GM18505 (cell line): ENCODE measurements around the gene RUNX2.

Experiments used
- ATAC-seq: cut with Tn5 transposase; IDR thresholded peaks from one replicate; pipeline ENCODE4 v1.9.1; 2021; ENCODE audit not compliant: unreplicated experiment
- POLR2A ChIP-seq: IDR thresholded peaks from 4 replicates; pipeline ENCODE4 v1.6.1; 2011; ENCODE audit warnings: borderline replicate concordance; ENCODE audit not compliant: insufficient read depth, insufficient read length; ENCODE audit errors: extremely low read depth

Gene RUNX2

DNA sequence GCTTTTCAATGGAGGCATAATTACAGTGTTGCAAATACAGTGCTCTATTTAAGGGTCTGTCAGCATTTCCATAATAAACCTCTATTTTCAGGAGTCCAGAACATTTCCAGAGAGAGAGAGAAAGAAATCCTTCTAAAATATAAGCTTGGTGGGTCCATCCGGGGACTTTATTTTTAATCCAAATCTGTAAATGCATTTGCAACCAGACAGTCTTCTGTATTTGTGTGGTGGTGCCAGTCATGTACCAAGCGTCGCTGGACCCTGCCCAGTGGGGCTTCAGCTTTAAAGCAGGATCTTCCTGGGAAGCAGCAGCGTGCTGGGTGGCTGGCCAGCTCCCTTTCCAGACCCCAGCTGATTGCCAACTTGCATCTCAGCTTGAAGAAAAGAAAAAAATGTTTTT is 306.1 kb downstream of the RUNX2 start:
- no peak for TF ChIP-seq POLR2A
- no peak for ATAC-seq

DNA sequence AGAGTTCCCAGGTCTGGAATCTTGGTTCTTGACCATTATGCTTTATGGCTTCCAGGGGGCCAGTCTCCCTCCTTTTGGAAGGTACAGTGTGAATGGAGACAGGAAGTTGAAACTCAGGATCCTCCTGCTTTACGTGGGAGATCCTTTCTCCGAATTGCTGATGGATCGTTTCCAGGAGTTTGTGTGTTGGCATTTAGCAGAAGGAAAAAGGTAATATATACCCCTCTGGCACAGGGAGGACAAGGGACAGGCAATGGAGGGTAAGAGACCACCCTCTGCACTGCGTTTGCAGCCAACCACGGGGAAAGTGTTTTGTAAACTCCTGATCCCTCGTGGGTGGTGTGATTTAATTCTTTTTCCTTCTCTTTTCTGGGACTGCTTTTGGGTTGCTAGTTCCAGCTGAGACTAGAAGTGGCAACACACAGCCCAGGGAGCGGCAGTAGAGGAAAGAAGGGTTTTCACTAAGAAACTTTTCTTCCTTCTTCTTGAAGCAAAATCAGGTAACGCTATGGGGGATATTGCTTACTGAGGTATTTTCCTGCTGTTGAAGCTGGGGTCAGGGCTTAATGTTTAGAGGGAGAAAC is 307.2 kb downstream of the RUNX2 start:
- no peak for TF ChIP-seq POLR2A
- ATAC-seq: no peak

DNA sequence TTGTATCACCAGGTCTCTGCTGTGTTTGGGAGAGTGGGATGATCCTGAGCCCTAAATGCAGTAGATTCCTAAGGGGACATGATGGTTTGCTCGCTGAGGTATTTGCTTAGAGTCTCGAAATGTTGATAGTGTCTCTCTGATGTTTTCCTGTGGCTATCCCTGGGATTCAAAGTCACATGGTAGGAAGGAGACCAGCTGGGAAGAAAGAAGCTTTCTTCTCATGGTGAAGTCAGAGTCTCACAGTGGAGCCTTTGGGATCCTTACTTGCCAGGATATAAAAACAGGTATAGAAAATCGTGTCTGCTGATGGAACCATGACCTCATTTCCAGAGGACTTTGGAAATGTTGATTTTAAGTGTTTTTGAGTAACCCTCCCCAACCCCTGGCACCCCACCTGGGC is 308.9 kb downstream of the RUNX2 start:
- TF ChIP-seq POLR2A: no peak

DNA sequence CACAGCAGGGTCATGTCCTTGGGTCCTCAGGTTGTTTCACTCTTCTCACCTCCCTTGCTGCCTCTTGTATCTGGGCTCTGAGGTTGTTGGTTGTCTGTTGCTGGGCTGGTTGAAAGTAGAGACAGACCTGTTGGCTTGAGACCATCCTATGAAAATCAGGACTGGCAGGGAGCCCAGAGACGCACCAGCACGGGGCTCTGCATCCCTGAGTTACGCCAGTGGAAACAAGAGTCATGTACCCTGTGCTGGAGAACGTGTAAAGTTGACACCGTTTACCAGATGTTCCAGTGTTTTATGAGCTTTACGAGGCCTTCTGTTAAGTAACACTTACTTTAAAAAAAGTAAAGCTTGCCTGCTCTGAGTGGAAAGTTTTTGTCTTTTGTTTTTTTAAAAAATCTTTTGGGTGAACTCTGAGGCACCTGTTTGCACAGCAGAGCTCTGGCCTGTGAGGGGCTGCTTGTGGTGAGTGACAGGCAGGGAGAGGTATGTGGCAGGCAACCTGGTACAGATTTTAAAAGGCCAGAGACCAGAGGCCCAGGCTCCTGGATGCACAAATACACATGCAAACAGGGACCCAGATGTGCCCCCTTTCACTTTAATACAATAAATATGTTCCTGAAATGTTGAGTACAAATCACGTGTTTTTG is 309.6 kb downstream of the RUNX2 start:
- ATAC-seq: no peak
- no peak for TF ChIP-seq POLR2A

More for the DNA sequence above, 308.9 kb downstream of the RUNX2 start:
- no peak for ATAC-seq

DNA sequence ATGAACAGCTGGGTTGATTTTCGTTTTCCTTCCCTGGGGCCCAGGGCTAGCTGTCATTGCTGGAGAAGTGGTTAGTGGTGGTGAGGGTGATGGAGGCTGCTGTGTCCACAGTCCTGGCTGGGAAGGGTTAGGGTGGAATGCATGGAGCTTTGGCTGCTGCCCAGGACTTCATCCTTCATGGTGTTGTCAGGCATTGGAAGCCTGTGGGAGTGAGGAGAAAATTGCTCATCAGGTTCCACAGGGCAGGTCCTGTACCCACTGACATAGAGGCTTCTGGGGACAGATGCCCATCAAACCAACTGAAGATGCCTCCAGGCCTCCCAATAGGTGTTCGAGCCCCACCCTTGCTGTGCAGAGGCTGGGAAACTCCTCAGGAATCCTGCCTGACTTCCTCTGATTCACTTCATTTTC is 312.0 kb downstream of the RUNX2 start:
- ATAC-seq: no peak
- TF ChIP-seq POLR2A: no peak

DNA sequence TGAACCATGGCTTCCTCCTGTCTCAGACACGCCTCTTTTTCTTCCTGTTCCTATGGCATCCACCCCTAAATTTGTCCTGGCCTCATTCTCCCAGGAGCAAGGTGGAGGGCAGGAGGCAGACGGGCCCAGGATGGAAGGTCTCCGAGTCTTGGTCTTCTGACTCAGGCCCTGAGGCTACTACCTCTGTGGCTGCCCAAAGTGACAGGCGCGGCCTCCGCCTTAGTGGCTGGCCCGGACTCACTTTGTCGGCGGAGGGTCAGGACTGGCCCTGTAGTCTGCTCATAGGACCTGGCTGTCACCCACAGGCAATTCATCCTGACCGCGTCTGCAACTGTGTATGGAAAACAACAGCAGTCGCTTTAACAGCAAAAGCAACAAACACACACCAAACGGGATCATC is 312.7 kb downstream of the RUNX2 start:
- ATAC-seq: no peak
- TF ChIP-seq POLR2A: no peak

DNA sequence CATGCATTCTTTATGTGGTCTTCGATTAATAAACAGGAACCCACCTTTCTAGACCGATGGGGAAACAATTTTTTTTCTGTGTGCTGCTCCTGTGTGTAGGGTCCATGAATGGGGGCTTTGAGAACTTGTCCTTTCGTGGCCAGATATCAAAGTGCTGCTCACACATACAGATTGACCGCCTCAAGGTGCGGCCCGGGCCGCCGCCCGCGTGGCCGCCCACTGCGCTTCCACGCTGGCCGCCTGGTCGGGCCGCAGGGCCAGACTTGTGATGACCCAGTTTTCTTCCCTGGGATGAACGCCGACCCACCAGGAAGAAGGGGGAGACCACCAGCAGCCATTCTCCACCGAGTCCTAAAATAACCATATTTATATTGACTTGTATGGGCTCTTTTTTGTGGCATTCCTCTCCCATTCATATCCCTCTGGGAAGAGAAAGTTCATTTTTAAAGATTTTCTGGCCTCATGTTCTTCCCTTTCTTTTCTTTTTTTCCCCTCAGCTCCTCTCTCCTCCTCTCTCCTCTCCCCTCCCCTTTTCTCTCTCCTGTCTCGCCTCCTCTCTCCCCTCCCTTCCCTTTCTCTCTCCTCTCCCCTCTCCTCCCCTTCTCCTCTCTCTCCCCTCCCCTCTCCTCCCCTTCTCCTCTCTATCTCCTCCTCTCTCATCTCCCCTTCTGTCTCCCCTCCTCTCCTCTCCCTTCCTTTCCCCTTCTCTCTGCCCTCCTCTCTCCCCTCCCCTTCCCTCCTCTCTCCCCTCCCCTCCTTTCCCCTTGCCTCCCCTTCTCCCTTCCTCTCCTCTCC is 314.4 kb downstream of the RUNX2 start:
- ATAC-seq: no peak
- no peak for TF ChIP-seq POLR2A

DNA sequence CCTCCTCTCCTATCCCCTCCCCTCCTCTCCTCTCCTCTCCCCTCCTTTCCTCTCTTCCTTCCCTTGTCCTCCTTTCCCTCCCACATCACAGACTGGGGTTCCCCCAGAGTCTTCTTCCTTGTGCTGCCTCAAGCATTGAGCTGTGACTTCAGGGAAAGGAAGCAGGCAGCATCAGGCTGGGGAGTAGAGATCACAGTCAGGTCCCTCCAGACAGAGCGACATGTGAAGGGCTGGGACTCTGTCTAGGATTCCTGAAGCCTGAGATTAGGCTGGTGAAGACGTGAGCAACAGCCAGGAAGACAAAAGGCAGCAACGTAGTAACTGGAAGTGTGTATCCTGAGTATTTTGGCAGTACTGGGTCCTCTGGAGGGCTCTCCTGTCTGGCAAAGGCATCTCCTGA is 315.0 kb downstream of the RUNX2 start:
- ATAC-seq: no peak

DNA sequence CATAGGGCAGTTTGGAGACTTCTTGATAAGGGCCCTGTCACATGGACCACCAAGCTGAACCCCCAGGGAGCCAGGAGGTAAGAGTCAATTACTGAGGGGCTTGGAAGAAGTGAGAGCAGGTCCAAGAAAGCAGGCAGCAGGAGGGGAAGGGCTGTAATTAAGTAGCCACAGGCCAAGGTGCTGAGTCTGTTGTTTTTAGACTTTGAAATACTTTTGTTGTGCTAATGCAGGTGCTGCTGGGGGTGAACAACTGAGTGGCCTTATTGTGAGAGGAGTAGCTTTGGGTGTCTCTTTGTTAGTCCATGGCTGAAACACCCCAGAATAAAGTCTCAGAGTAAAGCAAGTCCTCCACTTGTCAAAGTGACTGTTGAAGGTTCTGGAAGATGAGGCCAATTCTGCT is 316.6 kb downstream of the RUNX2 start:
- ATAC-seq: no peak
- TF ChIP-seq POLR2A: no peak

More for the DNA sequence above, 315.0 kb downstream of the RUNX2 start:
- TF ChIP-seq POLR2A: no peak

DNA sequence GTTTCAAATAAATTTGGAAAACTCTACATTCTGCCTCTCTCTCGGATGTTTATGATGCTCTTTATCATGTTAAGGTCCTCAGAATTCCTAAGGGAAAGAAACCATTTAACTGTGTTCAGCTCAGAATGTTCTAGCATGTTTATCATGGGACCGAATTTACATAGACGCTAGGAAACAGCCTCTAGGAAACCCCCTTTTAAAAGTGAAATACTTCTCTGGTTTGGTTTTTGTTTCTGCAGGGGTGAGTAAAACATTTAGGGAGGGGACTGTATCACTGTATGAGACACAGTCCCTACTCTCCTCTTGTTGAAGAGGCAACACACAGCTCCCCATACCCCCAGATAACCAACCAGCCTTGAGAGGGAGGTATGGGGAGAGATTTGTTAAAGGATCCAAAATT is 317.2 kb downstream of the RUNX2 start:
- no peak for ATAC-seq
- TF ChIP-seq POLR2A: no peak

DNA sequence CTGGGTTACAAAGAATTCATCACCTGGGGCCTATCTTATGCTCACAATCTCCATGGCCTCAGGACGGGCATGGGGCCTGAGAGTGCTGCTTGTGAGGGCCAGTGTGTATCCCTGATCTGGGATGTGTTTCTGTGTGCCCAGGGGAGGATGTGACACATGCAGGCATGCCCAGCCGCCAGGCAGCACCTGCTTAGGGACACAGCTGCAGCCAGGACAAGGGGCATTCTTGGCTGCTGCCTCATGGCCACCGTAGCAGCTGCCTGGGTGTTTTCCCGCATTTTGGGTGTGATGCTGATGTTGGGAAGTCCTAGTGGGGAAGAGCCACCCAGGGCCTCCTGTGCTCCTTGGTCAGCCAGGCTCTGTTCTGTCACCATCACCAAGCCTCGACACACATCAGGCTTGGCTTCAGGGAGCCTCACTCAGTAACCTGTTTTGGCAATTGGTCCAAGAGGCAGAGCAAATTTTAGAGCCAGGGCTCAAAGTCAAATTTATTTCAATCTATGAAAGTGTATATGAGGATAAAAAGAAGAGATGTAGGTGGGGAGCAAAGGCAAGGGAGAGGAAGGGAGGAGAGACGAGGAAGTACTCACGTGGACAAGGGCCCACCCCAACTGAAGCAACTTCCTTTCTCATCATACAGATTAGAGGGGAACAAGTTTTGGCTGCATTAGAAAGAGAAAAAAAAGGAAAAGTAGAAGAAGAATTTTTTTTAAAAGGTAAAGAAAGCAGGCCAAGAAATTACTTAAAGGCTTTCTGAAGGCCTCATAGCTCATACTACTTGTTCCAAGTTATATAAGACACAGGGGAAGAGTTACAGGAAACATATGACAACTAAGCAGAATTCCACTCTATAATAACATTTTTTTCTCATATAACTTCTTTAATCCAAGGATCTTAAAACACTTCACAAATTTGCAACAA is 319.5 kb downstream of the RUNX2 start:
- no peak for ATAC-seq
- TF ChIP-seq POLR2A: no peak

DNA sequence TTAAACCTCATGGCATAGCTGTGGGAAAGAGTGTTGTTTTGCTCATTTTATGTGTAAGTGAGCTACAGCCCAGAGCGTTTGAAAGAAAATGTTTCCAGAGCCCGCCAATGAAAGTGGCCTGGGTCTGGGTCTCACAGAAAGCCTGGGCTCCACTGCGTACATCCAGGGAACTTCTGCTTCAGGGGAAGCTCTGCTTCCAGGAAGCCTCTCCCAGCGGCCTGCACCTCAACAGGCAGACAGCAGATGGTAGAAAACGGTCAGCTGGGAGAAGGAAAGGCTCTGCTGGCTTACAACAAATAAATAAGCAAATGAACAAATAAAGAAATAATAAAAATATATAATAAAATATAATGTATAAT is 320.1 kb downstream of the RUNX2 start:
- no peak for ATAC-seq
- no peak for TF ChIP-seq POLR2A

DNA sequence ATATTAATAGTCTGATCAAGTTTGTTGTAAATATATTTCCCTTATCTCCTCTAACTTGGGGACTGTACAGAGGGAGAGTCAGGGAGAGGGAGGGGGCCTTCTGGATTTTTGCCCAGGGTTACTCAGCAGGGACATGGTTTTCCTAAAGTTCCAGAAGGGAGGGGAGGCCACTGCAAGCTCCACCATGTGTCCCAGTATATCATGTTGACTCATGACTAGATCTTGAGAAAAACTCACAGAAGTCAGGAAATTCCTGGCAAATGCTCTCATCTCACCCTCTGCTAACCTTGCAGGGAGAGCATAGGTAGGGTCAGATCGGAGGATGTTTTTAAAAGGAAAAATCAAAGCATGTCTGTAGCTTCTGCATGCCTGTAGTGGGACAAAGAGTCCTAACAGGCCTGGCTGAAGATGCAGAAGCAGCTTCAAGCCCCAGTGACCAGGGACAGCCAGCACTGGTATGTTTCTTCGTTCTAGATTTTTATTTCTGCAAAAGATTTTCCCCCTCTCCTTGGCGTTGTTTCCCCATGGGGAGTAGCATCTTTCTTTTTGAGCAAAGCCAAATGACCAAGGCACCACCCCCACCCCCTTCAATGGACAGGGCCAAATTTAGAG is 322.5 kb downstream of the RUNX2 start:
- ATAC-seq: no peak
- no peak for TF ChIP-seq POLR2A
